HT-29 (cell line): ENCODE measurements around the gene MTREX. TPM values are rescaled to one million over a fixed set of nuclear protein-coding genes. Genes with fewer than 3 reads are reported as not detected.
A peak's percentile ranks its signal among the peaks of the same experiment; 100 is the strongest.

Source experiments
- DNase-seq: peaks from one replicate; pipeline ENCODE4 v3.0.0-alpha.2; 2015; ENCODE audit warnings: low spot score
- total RNA-seq: library from RNA; depleted of rRNA; stranded (reverse); fragments of >200 nt; shearing (Covaris generic); gene quantifications from 2 replicates; pipeline ENCODE4 v1.2.3, GENCODE V29; 2014

MTREX gene
- total RNA-seq, 1 experiment from 2014 or later, result 24.0 TPM

DNA sequence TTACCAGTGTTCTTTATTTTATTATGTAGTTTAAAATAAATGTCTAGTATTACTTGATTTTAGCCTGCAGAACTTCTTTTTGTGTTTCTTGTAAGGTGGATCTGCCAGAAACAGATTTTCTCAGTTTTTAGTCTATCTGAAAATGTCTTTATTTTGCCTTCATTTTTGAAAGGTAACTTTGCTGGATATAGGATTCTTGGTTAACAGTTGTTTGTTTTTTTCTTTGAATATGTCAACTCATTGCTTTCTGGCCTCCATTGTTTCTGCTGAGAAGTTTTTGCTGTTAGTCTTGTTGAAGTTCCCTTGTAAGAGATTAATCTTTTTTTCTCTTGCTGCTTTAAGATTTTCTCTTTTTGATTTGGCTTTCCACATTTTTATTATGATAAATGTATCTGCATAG lies 75.5 kb downstream of the MTREX start:
- DNase-seq, result no peak

DNA sequence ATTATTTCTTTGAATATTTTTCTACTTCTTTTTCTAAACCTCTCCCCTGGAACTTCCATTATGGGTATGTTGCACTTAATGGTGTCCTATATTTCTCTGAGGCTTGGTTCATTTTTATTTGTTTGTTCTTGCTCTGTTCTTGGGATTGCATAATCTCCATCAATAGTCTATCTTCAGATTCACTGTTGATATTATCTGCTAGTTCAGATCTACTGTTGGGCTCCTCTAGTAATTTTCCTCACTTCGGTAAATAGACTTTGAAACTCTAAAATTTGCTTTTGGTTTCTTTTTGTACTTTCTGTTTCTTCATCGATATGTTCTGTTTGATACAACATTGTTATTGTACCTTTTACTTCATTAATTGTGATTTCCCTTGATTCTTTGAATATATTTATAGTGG lies 76.3 kb downstream of the MTREX start:
- DNase-seq, result no peak

DNA sequence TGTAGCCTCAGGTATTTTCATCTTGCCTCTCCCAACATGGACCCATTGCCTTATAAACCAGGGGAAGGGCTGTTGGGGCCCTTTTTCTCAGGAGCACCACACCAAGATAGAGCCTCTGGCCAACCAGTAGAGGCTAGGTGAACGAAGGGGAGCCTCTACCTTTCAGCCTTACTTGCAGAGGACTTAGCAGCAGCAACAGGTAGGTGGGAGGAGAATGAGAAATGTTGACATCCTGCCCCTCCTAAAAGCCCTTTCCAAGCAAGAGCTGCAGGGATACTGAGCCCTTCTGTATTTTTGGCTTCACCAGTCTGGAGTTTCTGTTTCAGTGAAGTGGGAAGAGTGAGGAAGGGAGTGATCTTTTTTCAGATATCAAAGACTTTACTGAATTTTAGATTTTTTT lies 77.4 kb downstream of the MTREX start:
- DNase-seq, result no peak

DNA sequence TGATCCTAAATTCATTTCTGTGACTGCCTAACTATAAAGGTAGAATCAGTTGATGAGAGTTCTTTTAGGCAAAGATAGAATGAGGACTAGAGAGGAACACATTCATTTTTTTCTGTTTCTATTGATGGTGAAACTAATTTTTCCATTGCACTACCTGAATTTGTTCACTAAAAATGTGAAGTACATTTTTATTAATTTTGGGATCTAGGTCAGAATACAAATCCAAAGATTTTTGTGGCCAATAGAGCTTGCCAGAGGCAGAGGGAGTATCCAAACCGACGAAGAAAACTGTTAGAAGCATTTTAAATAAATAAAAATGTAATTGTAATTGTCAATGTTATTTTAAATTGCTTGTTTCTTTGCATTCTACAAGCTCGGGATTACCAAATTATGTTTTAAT lies 78.1 kb downstream of the MTREX start:
- no peak for DNase-seq

DNA sequence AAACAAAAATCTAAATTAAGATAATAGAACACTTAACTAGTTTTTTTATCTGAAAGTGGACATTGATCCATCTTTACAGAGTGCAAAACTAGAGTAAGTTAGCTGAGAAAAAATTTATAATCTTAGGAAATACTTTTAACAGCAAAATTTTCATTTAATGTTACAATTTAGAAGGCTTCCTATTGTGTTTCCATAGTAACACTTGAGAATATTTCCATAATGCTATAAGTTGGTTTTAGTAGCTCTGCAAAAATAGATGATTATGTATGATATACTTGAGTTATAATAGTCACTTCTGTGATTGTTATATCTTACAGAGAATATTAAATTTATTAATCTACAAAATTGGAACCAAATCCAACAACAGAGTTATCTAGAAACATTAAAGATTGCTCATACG lies 78.6 kb downstream of the MTREX start:
- no peak for DNase-seq

DNA sequence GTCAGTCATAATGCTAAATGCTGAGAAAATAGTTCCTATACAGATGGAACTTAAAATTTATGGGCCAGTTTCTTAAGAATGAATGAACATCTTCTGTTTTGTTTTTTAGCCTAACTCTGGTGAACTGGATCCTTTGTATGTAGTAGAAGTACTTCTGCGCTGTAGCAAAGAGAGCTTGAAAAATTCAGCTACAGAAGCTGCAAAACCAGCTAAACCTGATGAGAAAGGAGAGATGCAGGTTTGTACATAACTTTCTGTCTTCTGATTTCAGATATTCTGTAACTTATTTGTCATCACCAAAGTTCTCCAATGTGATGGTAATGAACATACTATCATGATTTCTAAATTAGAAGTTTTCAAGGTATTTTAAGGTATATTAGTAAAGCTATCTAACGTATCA lies 80.1 kb downstream of the MTREX start:
- DNase-seq, result no peak

DNA sequence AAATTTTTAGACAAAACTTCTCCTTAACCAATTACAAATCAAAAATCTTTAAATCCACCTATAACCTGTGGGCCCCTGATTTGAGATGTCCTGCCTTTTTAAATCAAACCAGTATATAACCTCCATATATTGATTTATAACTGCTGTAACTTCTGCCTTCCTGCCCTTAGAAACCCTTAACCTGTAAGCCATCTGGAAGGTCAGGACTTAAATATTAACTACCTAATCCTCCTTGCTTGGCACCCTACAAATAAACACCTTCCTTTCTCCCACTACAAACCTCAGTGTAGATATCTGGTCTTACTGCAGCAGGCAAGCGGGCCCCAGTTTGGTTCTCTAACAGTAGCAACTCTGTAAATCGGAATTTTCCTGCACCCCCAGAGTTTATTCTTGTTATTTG lies 83.9 kb downstream of the MTREX start:
- DNase-seq, result no peak

DNA sequence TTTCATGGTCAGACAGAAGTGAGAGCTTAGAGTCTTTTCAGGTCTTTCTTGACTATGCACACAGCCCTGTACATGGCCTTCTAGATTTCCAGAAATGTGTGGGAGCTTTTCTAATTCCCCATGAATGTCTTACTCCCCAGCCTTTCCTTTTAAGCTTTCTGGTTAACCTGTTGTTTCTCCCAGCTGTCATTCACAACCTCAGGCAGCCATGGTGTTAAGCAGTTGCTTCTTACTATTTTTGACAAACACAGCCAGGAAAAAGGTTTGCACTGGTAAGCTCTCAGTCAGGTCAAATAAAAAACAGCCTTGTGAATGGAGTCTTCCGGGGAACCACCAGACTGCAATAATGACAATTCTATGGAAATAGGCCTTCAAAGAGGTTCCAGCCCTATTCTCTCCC lies 84.9 kb downstream of the MTREX start:
- DNase-seq, result no peak

DNA sequence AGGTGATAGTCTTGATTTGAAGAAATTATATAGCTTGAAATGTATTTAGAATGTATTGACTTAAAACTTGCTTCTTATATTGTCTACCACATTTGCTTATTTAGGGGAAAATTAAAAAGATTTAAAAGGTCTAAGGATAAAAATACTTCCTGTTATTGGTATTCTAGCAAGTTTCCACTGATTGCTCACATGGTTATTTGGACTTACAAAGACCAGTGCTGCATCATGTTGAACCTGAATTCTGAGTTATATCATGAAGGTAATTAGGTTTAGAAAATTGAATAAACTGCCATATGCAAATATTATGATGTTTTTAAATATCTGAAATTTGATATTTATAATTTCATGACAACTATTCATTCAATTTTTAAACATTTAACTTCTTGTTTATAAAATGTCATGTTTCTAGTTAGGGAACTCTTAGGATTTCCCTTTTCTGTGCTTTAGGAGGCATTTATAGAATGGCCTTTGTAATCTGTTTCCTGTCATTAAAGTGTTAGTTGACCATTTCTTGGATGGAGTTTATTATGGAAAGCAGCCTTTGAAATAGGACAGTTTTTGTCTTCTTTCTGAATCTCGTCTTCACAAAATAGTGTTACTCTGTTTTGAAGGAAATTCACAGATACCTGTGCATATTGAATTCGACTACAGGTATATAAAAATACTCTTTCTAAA lies 85.8 kb downstream of the MTREX start:
- DNase-seq, result no peak

DNA sequence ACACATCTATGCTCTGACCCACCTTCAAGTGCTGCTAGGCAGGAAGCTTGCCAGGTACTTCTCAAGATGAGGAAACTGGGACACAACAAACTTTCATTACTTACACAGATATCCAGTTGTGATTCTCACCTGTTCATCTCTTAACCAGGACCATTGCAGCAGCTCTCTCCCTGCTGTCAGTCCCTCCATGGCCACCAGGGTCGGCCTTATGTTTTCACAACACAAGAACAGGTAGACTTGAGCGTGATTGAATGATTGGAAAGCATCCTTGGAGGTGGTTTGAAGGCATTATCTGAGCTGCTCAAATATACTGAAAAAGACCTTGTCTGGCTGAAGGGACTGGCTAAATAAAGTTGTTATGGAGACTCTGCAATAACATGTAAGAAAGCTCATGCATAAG lies 94.4 kb downstream of the MTREX start:
- DNase-seq, result no peak

DNA sequence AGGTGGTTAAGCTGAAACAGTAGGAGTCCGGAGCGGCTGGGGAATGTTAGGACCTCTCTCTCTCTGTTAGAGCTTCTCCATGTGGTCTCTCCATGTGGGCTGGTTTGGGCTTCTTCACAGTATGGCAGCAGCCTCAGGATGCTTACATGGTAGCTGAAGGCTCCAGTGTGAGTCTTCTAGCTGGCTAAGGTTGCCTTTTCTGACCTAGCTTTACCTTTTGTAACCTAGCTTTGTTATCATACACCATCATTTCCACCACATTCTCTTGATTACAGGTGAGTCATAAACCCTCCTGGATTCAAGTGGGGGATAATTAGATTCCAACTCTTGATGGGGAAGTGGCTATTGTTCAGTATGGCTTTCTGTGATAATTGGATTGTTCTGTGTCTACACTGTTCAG lies 98.5 kb downstream of the MTREX start:
- DNase-seq, result no peak

DNA sequence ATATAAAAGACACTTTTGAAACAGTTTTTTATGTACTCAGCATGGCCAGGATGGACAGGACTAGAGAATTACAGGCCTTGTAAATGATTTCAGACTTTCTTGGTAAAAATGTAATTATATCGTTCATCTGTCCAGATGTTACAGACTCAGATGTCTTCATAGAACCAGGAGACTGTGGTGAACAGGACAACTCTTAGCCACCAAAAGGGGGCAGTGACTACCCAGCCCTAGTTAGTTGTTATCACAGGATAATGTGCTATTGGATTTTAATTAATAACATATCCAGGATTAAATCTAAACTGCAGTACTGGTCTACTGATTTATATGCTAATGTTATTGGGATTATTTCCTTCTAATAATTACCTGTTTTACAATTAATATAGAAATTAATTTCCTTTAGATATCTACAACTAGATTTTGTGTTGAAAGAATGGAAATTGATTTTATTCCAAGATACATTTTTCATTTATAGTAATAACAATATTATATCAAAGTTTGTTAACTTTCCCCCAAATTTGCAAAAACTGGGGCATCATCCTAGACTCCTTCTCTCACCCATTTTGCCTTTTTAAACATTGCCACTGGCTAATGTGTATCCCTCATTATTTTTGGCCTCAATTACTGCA lies 99.4 kb downstream of the MTREX start:
- DNase-seq, result peak; percentile 62

DNA sequence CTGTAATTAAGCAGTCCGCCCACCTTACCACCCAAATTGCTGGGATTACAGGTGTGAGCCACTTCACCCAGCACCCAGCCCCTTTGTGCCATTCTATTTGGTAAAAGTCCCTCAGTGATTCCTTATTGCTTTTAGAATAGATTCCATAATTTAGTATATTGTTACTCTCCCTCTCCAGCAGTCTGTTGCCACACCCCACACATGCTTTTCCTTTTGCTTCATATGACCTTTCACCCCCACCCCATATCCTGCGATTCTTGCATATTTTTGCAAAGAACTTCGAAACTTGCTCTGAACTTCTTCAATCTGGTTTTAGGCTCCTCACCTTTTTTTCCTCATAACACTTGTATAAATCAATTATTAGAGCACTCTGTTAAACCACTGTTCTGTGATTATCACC lies 100.2 kb downstream of the MTREX start:
- DNase-seq, result no peak

DNA sequence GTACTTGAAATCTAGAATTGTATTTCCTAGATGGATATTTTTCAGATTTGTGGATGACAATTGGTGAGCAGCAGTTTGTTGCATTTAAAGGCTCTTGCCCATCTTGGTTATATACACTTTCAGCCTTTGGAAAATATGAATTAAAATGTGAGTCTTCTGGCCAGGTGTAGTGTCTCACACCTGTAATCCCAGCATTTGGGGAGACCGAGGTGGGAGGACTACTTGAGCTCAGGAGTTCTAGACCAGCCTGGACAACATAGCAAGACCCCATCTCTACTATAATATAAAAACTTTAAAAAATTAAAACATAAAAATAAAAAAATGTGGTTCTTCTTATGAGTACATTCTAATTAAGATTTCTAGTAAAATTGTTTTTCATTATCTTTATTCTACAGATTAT lies 102.0 kb downstream of the MTREX start:
- no peak for DNase-seq

DNA sequence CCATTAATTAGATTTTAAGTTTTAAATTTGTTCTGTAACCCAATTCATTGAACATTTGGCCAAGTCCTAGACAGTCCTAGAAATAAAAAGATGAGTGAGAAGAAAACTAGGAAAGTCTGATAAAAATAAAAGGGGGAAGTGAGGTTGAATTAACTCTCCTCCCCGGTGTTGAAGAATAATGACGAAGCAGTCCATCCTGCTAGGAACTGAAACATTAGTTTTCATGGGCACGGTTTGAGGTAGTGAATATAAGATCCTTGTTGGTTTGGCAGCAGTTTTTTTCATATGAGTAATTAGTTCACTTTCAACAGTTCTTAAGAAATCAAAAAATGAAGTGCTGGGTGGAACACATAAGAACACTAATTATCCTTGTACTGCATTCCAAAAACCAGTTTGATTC lies 103.1 kb downstream of the MTREX start:
- DNase-seq, result no peak

DNA sequence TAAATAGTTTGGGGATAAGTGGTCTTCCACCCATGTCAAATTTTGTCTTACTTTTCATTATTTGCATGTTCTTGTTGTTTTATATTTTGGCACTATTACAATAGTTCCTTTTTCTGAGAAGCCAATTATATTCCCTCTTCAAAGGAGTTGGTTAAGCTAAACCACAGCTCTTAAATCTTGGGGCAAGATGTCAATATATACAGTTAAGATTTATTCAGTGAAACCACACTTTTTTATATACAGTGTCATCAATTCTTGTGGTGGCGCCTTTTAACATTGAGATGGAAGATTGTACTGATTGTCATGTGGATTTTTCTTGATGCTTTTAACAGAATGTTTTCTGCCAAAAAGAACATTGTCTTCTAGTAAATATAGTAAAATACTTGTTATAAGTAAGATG lies 104.1 kb downstream of the MTREX start:
- no peak for DNase-seq

DNA sequence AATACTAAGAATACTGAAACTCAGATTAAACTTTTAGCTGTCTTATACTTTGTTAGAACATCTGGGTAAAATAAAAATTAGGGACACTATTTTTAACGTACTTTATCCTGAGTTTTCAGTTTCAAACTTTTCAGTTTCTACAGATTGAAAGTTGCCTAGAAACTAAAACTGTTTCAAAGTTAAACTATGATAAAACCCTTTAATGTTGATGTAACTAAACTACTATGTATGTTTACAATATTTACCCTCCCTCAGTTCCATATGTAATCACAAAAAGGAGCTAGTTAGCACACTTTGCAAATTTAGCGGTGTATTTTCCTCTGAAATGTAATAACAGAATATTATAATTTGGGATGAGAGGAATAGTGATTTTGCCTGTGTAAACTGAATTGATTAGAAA lies 105.9 kb downstream of the MTREX start:
- no peak for DNase-seq

DNA sequence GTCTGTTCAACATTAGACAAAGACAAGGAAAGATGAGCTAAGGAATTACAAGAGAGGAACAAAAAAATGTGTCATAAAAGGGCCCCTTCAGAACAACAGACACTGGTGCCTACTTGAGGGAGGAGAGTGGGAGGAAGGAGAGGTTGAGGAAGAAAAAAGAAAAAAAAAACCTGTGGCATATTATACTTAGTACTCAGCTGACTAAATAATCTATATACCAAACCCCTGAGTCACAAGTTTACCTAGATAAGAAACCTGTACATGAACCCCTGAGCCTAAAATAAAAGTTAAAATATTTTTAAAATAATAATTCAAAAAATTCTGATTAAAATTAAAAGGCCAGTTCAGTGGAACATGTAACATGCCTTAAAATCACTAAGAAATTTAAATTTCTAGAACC lies 107.3 kb downstream of the MTREX start:
- no peak for DNase-seq

DNA sequence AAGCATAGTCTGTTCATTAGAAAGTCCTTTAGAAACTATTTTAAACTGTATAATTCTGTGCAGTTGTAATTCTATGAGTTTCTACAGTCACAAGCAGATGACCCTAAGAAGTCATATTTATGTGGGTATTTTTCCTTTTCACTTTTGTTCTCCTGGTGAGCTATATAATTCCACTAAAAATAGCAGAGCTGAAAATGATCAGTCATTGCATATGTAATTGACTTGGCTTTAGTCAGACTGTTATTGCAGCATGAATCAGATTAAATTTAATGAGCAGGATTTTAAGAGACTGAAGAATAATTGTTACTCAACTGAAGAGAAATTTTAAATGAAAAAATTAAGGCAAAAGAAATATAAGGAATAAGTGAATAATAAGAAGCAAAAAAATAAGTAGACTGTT lies 108.5 kb downstream of the MTREX start:
- no peak for DNase-seq

DNA sequence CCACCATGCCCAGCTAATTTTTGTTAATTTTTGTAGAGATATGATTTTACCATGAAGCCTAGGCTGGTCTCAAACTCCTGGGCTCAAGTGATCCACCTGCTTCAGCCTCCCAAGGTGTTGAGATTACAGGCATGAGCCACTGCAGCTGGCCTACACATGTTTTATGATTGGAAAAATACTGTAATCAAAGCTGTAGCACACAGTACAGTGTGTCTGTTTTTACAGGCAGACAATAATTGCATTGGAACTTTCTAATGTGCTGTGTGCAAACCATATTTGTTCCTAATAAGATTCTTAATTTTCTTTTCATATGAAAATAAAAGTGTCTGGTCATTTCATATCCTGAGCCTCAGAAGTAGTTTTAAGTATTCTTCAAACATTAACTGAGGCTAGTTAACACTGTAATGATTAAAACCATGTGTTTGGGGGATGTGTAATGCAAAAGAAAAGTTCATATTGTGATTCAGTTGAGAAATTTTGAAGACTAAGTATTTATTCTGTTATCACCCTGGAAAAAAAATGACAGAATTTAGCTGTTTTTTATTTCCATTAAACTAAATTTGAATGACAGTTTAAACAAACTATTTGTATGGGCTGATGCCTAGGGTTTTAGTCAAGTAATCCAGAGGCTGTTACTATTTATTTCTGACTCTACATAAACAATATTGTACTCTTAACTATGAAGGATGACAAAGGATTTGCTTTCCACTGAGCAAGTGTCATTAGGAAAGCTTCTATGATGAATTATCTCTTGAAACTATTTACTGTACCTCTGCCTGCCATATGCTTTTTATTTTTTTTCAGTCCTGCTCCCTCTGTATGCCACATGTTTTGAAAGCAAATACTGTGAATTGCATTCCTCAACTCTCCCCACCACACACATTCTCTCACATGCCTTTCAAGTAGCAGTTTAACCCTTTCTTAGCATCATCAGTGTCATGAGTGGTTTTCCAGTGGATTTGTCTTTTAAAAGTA lies 111.5 kb downstream of the MTREX start:
- no peak for DNase-seq

DNA sequence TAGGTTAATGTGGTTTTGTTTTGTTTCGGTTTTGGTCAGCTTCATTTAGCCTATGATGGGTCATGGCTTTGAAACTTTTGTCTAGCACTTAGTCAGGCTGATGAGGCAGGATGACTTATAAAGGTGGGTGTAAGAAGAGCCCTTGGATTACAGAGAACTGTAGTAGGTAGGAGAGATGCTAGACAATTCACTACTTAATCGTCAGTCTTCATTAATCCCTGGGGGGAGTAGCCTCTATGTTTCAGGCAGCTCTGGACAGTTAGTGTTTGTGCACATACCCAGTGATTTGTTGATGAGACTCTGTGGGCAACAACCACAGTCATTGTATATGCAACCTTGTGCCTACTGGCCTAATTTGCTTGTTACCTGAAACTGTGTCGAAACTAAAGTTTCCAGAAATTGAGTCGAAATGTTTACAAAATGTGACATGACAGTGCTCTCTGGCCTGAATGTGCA lies 113.3 kb downstream of the MTREX start:
- no peak for DNase-seq

DNA sequence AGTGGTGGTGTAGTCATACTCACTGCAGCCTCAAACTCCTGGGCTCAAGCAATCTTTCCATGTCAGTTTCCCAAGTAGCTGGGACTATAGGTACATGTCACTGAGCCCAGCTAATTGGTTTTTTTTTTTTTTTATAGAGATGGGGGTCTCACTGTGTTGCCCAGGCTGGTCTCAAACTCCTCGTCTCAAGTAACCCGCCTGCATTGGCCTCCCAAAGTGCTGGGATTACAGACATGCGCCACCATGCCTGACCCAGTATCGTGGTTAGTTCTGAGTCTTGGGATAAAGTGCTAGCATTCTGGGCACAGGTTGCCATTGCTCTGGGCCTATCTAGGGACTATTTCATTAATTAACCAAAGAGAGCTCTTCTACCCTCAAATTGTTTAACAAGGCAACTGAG lies 118.7 kb downstream of the MTREX start:
- no peak for DNase-seq

DNA sequence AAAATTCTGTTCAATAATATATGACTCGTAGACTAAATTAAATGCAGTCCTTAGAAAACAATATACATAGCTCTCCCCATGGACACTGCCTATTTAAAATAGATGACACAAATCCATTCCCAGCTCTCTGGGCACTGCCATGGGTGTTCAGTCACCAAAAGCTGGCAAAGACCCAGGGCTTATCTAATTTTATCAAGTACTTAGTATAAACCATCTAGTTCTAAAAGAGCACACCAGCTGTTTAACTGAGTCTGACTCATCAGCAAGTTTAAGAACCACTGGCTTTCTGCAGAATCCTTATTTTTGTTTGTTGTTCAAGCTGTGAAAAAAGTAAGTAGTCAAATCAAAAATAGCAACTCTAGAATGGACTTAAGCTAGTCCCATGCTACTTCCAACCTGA lies 119.4 kb downstream of the MTREX start:
- DNase-seq, result no peak
